NCI-H69 (cell line): ENCODE measurements around the gene SGCB.
A peak's percentile ranks its signal among the peaks of the same experiment; 100 is the strongest.

Experiments used
- DNase-seq: peaks from one replicate; lab custom pipeline; 2025; lab: John Stamatoyannopoulos, UW

Gene SGCB

GRCh38 chr4:52019936-52020657 lies 18.0 kb downstream of the SGCB start, which contains the start of gene LRRC66:
Gene LRRC66 (minus strand): TSS chr4:52020363. CDS start chr4:52017613, 2,750 bp downstream.
- peak; percentile 3 for DNase-seq

GRCh38 chr4:52017814-52018213 lies 20.3 kb downstream of the SGCB start:
- DNase-seq, result no peak

- no peak for DNase-seq
These were observed 21.1 kb downstream of the SGCB start for GRCh38 chr4:52016981-52017380.

DNA sequence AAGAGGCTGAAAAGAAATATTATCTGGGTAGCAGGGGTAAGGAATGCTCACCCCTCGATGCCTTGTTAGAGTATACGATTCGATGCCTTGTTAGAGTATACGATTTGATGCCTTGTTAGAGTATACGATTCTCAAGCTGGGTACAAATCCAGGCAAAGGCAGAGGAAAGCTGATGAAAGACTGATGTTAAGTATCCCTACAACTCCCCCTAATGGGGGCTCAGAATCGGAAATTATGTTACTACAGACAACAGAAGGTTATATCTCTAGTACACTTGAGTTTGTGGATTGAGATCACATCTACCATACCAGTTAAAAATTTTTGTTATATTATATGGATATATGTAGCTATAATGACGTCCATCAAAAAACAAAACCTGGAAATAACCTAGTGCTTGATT lies 22.7 kb downstream of the SGCB start:
- DNase-seq, result peak; percentile 1

- DNase-seq, result no peak
These were observed 23.2 kb downstream of the SGCB start for GRCh38 chr4:52014903-52015302.

GRCh38 chr4:52012651-52013050 lies 25.4 kb downstream of the SGCB start:
- DNase-seq, result no peak

- DNase-seq, result no peak
These were observed 27.1 kb downstream of the SGCB start for GRCh38 chr4:52010986-52011385.

- no peak for DNase-seq
These were observed 31.2 kb downstream of the SGCB start for GRCh38 chr4:52006887-52007286.

- DNase-seq, result no peak
These were observed 32.4 kb downstream of the SGCB start for GRCh38 chr4:52005604-52006273.

- peak; percentile 3 for DNase-seq
These were observed 33.7 kb downstream of the SGCB start for GRCh38 chr4:52004414-52004813.

DNA sequence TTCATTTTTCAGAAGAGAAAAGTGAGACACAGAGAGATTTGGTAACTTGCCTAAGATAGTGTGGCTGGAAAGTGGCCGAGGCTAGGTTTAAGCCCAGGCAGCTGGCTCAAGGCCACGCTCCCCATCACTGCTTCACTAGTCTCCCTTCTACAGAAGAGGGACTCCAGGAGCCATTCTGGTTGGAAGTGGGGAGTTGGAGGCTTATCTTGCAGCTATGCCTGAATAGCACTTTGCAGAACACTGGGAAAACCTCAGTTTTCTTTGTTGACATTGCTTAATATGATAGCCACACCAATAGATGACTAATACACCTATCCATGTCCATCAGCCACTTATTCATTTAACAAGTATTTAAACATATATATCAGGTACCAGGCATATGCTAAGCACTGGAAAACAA lies 36.5 kb downstream of the SGCB start:
- DNase-seq, result no peak

DNA sequence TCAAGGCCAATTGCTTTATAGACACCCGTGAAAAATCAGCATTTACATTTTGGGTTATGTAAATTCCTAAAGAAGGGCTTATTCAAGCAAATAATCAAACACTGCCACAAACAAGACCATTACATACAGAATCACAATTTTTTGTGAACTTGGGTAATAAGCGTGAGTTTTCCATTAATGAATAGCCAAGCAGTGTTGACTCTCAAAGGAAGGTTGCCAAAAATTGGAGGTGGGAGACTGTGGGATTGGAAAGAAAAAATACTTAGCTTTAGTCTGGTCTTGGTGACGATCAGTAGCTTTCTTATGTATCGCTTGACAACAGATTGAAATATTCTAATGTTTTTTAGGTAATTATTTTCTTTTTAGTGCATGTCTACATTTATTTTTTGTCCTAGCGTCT lies 38.8 kb downstream of the SGCB start:
- DNase-seq, result no peak

DNA sequence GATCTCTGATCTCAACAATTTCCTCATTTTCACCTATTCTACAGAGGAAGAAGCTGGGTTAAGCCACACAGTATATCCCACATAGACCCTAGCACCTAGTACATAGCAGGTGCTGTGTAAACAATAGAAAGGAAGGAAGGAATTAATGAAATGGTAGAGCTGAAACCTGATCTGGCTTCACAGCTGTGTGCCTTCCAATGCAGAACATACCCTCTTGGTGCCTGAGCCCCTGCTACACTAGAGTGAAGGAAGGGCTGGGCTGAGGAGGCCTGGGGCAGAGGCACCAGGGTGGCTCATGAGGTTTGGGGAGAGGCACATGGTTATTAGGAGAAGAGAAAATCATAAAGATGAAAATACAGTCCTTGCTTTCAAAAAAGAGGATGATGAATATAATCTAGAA lies 39.3 kb downstream of the SGCB start:
- peak; percentile 14 for DNase-seq

GRCh38 chr4:51997647-51998046 lies 40.5 kb downstream of the SGCB start:
- DNase-seq, result no peak

DNA sequence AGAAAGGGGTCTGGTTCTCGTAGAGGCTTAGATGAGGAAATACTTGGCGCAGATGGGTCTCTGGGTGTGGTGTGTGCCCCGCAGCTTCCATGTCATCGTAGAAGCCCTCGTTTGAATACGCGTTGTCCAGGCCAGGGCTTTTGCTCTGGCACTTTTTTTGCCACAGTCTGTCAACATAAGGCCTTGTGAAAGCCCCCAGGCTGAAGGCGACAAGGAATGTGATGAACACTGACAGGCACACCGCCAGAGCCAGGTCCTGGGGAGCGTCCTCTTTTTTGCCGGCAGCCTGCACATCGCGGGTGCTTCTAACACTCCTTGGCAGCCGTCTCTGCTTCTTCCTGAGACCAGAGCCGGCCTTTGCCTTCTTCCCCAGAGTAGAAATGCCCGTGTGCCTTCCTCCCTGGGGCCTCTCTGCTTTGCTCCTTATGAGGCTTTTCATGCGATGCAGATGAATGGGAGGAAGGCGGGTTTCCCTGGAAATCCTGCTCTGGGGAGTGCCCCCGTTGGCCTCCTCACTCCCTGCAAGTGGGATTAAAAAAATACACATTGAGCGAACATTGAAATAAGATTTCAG lies 42.4 kb downstream of the SGCB start:
- no peak for DNase-seq
